C4-2B (cell line): Measurements from ENCODE around the gene SUN5.

Source experiments
- ZFX ChIP-seq: fragments of 450-650 bp; IDR thresholded peaks from 2 replicates; pipeline ENCODE4 v1.6.1; 2017
- TF ChIP-seq, protein P1 (sequence below): fragments of 450-650 bp; conservative IDR thresholded peaks from 2 replicates; pipeline ENCODE4 v1.5.1; 2017; ENCODE audit warnings: mild to moderate bottlenecking

DNA sequence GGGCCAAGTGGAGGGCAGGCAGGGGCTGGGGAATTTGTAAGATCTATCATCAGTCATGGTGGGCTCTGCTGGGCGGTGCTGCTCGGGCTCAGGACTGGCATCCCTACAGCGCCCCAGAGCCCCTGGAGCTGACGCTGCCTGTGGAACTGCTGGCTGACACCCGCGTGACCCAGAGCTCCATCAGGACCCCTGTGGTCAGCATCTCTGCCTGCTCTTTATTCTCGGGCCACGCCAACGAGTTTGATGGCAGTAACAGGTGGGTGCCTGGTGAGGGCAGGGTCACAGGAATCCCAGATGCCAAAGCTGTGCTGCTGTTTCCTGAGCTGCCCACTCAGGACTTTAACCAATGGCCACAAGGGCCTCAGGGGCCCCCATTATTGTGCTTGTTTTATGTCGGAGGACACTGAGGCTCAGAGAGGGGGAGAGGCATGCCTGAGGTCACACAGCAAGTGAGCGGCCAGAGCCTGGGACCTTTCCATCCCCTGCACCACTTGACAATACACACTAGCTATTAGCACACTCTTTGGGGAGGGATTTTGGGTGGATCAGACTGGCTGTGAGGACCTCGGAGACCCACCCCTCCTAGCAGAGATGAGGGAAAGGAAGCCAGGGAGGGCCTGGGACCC is 9.6 kb upstream of the SUN5 start:
- TF ChIP-seq, protein P1, sequence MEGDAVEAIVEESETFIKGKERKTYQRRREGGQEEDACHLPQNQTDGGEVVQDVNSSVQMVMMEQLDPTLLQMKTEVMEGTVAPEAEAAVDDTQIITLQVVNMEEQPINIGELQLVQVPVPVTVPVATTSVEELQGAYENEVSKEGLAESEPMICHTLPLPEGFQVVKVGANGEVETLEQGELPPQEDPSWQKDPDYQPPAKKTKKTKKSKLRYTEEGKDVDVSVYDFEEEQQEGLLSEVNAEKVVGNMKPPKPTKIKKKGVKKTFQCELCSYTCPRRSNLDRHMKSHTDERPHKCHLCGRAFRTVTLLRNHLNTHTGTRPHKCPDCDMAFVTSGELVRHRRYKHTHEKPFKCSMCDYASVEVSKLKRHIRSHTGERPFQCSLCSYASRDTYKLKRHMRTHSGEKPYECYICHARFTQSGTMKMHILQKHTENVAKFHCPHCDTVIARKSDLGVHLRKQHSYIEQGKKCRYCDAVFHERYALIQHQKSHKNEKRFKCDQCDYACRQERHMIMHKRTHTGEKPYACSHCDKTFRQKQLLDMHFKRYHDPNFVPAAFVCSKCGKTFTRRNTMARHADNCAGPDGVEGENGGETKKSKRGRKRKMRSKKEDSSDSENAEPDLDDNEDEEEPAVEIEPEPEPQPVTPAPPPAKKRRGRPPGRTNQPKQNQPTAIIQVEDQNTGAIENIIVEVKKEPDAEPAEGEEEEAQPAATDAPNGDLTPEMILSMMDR = no peak
- no peak for TF ChIP-seq ZFX
